HTERT RPE-1 (cell line): ENCODE data around the gene GALNT10.

Source experiments
- in situ Hi-C: fragments of 300-500 bp; cut with MboI; formaldehyde crosslinking; loops from 4 replicates; pipeline ENCODE4 v1.14.3; 2020; ENCODE audit warnings: low sequenced_read_pairs

GALNT10 gene

DNA sequence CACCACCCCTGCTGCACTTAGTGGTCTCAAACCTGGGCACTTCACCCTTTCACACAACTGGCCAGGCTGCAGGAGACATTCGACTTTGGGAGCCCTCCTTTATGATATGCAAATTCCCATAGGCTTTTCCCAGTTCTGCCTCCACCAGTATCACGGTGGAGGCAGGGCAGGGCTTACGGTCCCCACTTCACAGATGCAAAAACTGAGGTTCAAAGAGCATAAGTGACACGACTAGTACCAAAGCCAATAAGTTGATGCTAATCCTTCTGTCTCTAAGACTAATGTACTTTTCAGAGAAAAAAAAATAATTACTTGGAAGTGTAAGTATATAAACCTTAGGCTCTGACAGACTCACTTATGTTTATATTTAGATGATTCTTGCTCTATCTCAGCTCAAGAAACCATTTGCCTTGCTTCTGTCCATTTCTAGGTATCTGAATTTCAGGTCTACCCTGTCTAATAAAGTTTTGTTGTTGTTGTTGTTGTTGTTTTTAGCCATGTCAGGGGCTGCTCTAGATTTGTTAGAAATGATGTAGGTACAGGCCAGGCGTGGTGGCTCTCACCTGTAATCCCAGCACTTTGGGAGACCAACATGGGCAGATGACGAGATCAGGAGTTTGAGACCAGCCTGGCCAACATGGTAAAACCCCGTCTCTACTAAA is 10.7 kb downstream of the GALNT10 start:
- in situ Hi-C loops = no loop called here

DNA sequence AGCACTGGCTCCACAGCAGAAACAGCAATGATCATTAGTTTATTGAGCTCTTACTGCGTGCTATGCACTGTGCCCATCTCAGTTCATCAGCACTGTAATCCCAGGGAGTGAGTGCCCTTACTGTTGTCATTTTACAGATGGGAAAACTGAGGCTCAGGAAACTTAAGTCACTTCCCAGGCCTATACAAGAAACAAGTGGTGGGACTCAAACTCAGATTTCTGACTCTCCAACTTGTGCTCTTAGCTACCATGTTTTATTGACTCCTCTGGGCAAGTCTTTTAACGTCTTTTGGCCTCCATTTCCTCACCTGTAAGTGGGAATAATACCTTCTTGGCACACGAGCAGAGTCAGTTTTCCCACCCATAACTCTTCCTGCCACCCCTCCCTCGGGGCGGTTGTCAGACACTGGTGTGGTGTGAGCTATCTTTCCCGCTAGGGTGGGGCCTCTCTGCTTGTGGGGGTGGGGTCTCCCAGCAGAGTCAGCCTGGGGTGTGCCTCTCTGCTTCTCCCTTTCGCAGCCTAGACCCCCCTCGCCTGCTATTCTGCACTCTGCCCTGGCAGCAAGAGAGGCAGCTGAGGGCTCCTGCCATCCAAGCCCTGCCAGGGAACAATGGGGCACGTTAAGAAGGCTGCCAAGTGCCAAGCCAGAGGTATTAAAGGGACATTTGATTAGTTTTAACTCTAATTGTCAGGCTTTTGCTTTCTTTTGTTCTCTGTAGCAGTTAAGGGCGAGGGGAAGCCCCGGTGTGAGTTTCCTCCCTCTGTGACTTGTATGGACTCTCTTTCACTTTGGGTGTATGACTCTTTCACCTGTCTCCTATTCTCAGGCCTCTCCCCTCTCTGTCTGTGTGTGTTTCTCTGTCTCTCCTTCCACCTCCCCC is 12.1 kb downstream of the GALNT10 start:
- in situ Hi-C loops = no loop called here

DNA sequence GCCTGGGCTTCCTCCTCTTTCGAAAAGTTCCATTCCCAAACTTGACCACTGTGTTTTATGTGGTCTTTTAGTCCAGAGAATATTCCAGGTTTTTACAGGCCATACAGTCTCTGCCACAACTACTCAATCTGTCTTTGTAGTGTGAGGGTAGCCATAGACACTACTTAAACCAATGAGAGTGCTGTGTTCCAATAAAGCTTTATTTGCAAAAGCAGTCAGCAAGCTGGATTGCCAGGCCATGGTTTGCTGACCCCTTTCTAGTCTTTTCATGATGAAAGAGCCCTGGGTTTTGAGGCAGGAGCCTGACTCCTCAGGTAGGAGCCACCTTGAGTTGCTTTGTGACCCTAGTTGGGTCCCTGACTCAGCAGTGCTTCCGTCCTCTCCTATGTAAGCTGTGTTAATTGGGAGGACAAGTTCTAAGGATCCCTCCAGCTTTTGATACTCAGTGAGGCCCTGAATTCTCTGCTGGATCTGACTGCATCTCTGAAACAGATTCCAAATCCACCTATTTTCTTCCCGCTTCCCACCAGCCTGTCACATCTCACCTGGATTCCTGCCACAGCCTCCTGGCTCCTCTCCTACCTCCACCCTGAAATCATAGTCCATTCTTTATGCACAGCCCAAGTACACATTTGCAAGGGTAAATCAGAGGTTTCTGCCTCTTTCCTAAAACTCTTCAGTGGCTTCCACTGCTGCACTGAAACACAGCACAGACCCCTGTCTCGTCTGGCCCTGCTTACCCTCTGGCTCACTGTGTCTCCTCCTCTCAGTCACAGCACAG is 13.5 kb downstream of the GALNT10 start:
- in situ Hi-C loops = no loop called here

DNA sequence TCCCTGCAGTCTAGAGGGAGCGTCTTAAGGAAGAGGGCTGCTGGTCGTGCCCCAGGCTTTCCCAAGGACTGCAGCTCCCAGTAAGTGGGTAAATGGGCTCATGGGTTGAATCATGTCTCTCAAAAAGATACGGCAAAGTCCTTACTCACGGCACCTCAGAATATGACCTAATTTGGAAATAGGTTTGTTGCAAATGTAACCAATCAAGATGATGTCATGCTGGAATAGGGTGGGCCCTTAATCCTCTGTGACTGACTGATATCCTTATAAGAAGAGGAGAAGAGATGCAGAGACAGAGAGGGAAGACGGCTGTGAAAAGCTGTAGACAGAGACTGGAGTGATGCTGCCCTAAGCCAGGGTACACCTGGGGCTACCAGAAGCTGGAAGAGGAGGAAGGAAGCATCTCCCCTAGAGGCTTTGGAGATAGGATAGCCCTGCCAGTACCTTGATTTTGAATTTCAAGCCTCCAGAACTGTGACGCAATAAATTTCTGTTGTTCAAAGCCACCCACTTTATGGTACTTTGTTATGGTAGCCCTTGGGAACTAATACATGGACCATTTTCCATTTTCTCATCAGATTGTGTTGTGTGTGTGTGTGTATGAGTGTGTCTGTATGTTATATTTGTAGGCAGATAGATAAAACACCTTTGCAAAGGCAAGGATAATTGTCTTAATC is 15.0 kb downstream of the GALNT10 start:
- in situ Hi-C loops = no loop called here

DNA sequence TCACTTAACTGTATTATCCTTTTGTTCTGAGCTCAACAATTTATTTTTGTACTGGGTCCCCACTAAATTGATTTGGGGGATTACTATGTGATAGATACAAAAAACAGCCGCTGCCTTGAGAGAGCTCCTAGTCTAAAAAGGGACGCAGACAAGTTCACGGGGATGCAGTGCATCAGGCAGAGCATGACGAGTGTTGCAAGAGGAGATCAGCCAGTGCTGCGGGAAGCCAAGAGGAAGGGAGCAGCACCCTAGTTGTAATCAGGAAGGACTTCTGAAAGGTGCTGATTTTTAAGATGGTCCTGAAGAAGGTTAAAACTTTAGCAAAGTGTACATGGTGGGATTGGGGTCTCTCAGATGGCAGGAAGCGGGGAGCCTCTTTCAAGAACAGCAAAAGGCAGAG is 15.8 kb downstream of the GALNT10 start:
- in situ Hi-C loops = no loop called here

DNA sequence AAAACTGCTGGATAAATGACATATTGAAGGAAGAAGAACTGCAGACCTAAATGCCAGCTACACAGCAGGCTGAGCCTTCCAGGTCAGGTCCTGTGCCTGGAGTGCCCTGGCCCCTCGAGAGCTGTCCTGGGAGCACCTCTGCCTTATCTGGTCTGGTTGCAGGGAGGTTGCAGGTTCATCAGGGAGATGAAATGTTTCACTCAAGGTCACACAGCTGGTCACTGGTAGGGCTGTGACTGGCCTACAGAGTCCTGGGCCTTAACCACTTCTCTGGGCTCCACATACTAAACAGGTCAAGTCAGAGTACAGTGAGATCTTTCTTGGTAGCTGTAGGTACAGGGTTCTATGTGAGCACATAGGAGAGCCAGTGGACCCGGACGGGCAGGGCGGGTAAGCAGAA is 16.7 kb downstream of the GALNT10 start:
- in situ Hi-C loops = no loop called here

DNA sequence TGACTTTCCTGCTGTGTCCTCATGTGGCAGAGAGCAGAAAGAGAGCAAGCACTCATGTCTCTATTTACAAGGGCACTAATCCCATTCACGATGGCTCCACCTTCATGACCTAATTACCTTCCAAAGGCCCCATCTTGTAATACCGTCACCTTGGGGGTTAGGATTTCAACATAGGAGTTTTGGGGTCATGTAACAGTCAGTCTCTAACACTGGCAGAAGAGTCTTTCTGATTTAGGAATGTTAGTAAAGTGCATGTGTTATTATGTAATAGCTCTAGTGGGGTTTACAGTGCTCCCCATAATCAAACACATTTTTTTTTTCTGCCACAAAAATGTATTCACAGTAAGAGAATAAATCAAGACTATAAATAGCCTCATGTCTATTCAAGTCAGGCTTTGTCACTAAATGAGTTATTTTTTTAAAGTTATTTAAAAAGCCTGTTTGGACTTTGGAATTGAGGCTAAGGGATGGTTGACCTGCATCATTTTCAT is 19.1 kb downstream of the GALNT10 start:
- in situ Hi-C loops = no loop called here

DNA sequence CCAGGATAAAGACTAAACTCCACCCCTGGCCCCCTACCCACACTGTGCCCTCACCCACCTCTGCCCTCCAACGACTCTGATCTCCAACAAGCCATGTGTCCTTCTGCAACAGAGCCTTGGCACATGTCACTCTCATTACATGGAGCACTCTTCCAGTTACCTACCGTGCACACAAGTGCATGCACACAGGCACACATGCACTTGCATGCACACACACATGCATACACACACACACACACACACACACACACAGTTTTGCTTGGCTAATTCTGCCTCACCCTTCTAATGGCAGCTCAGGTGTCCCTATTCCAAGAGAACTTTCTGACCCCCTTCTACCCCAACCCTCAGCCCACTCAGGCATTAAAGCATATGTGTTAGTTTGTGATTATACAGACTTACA is 19.6 kb downstream of the GALNT10 start:
- in situ Hi-C loops = no loop called here

DNA sequence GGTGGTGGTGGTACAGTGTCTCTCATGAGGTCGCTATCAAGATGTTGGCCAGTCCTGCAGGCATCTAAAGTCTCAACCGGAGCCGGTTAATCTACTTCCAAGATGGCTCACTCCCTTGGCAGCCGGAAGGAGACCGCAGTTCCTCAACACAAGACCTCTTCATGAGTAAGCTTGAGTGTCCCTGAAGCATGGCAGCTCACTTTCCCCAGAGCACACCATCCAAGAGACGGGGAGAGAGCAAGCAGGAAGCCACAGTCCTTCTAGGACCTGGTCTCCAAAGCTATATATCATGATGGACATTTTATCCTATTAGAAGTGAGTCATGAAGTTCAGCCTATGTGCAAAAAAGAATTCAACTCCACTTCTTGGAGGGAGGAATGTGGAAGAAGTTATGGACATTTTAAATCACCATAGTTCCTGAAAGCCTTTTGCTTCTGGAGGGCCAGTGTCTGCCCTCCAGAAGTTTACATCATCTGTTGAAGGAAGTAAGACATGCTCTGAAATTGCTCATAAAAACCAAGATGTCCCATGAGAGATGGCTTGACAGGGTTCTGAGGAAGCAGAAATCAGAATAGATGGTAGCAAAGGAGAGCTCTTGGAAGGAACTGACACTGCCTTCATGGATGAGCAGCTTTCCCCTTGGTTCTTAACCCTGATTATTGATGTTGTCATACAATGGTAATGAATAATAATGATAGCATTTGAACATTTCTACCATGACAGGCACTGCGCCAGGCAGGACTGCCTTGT is 21.3 kb downstream of the GALNT10 start:
- in situ Hi-C loops = no loop called here

DNA sequence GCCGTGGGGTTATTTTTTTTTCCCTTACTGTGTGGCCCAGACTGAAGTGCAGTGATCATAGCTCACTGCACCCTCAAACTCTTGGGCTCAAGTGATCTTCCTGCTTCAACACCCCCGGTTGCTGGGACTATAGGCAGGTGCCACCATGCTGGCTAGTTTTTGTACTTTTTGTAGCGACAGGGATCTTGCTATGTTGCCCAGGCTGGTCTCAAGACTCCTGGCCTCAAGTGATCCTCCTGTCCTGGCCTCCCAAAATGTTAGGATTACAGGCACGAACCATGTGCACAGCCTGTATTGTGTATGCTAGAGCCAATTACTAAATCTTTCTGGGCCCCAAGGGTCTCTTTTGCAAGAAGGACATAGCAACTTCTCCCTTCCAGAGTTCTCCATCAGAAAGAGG is 23.1 kb downstream of the GALNT10 start:
- in situ Hi-C loops = no loop called here

DNA sequence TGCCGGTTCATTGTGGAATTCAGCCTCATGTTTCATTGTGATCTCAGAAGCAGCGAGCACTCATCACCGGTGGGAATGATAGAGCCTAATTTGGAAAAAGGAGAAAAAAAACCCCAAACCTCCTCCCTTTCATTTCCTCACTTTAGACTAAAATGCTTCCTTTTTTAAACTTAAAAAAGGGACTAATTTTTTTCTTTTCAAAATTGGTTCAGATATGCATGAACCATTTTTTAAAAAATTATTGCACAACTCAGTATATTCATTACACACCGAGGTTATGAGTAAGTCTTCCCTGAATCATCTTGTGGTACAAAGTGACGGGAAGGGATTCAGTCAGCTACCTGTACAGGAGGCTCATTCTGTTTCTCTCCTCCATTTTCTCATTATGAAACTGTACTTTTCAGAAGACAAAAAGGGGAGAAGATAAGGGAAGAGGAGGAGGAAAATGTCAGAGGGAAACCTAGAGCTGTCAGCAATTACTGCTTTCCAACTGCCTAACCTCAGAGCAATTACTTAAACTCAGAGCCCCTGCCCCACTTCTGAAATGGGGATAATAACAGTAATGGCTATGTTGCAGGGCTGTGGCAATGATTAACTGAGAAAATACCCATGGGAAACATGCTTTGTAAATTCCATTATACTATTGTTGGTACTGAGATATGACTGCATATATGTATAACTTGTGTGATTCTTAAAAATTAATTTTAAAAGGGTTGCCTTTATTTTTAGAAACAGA is 24.0 kb downstream of the GALNT10 start:
- in situ Hi-C loops = no loop called here

DNA sequence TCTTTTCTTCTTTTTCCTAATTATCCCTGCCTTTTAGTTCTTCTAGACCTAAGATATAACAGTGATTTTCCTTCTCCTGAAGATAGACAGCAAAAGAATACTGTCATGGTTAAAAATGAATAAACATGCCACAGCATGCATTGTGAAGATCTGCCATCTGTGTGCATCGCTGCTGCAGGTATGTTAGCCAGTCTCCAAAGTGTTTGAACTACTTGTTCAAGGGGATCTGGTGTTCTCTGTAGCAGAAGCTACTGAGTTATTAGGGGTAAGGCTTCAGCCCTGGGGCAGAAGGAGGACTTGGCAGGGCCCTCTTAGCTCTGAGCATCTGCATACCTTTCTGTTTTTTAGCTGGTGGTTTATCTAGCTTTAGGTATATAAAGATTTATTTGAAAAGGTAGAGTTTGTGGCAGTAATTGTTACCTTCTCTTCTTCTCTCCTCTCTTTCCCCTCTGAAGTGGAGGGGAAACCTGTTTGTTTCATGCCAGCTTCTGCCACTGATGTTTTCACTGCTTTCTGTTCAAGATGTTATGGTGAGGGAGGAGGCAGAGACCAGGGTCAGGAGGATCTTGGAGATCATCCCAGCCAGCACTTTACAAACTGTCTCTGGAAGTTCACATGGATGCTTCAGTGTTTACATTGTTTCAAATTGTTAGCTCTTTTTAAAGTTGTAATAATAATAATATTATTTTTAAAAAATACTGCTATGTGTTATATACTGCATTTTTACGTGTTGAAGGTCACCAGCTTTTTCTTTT is 25.2 kb downstream of the GALNT10 start:
- in situ Hi-C loops = no loop called here

DNA sequence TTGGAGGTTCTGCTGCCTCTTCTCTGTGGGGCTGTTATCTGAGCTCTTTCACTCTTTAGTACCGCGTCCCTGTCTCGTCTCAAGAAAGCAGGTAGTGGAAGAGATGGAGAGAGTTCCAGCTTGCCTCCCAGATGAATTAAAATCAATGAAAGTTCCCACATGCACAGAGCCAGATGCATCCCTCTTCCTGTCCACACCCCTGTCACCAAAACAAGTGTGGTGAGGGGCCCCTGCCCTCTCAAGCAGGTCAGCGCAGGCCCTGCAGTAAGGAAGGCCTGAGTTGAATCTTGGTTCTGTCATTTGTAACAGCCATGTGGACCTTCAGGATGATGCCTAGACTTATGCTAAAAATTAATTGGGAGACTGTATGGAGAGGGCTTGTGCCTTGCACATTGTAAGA is 26.9 kb downstream of the GALNT10 start:
- in situ Hi-C loops = no loop called here

DNA sequence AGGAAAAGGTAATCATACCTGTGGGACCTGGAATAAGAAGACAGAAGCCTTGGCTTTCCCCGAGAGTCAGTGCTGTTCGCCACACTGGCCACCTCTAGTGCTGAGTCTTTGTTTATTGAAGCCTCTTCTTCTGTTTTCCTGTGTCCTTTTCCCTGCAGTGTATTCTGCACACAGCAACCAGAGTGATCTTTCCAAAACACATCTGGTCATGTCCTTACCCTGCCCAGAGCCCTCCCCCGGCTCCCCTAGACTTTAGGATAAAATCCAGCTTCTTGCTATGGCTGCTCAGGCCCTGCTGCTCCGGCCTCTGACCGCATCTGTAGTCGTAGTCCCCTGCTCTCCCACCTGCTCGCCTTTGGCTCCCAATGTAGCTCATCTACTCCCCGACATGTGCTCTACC is 28.3 kb downstream of the GALNT10 start:
- in situ Hi-C loops = no loop called here

DNA sequence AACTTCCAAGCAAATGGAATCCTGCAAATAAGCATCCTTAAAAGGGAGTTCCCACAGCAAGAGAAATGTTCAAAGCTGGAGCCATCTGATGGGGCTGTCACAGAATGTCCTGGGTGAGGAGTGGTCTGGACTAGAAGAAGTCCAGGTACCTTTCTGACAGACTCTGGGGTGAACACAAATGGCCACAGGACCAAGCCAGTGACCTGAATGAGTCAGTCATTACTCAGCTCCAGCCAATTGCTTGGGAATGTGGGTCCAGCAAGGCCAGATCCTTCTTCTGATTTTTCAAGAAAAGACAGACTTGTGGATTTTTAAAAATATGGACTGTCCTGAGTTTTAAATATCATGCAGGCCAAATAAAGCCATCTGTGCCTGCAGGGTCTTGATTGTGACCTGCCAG is 30.1 kb downstream of the GALNT10 start:
- in situ Hi-C loops = no loop called here

DNA sequence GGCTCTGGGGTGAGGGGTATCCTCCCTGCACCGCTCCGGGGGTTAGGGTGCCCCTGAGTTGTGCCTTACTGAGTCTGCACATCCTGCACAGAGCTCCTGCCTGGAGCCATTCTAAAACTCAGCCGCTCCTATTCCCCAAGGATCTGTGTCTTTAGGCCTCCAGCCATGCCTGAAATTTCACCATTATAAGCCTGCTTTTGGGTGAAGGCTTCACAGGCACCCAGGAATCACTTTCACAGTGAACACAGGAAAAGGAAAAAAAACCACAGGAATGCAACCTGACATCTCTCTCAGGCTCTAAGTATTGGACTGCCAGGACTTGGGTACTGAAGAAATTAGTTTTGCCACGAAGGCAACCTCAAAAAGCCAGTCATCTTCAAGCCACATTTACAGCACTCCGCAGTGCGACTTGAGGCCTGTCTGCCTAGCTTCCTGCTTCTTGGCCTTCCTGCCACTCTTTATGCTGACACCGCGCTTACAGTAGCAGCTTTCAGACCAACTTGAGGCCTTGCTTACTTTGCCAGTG is 30.9 kb downstream of the GALNT10 start:
- in situ Hi-C loops = no loop called here

DNA sequence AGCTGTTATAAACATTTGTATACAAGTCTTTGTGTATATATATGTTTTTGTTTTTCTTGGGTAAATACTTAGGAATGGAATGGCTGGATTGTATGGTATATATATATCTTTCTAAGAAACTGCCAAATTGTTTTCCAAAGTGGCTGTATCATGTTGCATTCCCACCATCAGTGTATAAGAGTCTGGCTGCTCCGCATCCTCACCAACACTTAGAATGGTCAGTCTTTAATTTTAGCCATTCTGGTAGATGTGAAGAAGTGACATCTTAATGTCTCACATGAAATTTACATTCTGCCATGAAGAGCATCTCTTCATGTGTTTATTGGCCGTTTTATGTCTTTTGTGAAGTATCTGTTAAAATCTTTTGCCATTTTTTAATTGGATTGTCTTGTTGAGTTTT is 31.9 kb downstream of the GALNT10 start:
- in situ Hi-C loops = no loop called here

DNA sequence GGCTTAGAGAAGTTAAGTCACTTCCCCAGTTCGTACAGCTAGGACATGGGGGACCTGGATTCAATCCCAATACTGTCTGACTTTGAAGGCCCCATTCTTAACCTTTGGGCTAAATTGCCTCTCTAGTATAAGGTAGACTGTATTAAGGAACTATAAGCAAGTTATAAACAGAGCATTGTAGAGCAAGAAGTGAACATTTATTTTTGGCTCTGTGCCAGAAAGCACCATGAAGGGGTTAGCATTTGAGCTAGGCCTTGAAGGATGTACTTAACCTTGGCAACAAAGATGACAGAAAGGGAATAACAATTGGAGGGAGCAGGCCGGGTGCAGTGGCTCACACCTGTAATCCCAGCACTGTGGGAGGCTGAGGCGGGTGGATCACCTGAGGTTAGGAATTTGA is 32.8 kb downstream of the GALNT10 start:
- in situ Hi-C loops = no loop called here

DNA sequence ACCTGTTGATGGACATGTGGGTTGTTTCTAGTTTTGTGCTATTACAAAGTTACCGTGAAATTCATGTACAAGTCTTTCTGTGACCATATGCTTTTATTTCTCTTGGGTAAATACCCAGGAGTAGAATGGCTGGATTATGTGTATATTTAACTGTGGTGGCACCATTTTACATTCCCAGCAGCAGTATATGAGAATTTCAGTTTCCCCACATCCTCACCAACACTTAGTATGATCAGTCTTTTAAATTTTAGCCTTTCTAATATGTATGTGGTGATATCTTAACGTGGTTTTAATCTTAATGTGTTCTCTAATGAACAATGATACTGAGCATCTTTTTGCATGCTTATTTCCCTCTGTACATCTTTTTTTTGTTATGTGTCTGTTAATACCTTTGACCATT is 36.6 kb downstream of the GALNT10 start:
- in situ Hi-C loops = no loop called here
